ENCODE results near the gene PSMB4.

Gene PSMB4

DNA sequence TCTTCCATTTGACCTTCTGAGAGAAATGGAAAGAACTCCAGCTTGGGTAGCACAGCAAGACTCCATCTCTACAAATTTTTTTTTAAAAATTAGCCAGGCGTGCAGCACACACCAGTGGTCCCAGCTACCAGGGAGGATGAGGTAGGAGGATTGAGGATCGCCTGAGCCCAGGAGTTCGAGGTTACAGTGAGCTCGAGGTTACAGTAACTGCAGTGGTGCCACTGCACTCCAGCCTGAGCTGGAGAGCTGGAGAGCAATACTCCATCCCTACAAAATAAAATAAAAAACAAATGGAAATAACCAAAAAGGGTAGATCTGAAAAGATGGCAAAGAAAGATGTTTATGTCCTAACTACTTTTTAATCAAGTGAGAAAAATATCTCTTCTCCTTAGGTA, 45.4 kb downstream of the PSMB4 start:
- DNase-seq = no peak

DNA sequence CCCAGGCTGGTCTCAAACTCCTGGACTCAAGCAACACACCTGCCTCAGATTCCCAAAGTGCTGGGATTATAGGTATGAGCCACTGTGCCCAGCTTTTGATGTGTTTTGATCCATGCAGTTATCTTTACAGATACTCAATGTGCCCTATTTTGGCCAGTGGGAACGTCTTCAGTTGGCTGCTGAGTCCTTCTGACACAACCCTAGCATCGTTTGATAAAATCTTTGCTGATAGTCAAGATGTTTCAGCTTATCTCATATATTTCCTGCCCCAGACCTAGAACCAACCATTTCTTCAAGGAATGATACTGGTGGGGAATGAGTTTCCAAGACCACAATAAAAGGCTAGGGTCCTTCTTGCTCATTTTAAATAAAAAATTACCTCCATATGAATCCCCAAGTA, 48.3 kb downstream of the PSMB4 start:
- no peak for DNase-seq

Data from activated CD4-positive, alpha-beta T cell treated with anti-CD3 and anti-CD28 coated beads, Interleukin-2, amount 50 U/mL, for 4 hours (primary cell).